Daoy (cell line): Measurements from ENCODE around the gene SLC12A8. TPM values are rescaled to one million over a fixed set of nuclear protein-coding genes. Genes with fewer than 3 reads are reported as not detected.

ENCODE experiments used
- DNase-seq: peaks from one replicate; pipeline ENCODE4 v3.0.0-alpha.2; 2015; ENCODE audit warnings: low read depth
- total RNA-seq: library from RNA; depleted of rRNA; stranded (reverse); fragments of >200 nt; shearing (Covaris generic); gene quantifications from 2 replicates; pipeline ENCODE4 v1.2.3, GENCODE V29; 2014; rRNA removed

SLC12A8 gene
- total RNA-seq = 2.0 and 6.3 TPM in 2 replicates

DNA sequence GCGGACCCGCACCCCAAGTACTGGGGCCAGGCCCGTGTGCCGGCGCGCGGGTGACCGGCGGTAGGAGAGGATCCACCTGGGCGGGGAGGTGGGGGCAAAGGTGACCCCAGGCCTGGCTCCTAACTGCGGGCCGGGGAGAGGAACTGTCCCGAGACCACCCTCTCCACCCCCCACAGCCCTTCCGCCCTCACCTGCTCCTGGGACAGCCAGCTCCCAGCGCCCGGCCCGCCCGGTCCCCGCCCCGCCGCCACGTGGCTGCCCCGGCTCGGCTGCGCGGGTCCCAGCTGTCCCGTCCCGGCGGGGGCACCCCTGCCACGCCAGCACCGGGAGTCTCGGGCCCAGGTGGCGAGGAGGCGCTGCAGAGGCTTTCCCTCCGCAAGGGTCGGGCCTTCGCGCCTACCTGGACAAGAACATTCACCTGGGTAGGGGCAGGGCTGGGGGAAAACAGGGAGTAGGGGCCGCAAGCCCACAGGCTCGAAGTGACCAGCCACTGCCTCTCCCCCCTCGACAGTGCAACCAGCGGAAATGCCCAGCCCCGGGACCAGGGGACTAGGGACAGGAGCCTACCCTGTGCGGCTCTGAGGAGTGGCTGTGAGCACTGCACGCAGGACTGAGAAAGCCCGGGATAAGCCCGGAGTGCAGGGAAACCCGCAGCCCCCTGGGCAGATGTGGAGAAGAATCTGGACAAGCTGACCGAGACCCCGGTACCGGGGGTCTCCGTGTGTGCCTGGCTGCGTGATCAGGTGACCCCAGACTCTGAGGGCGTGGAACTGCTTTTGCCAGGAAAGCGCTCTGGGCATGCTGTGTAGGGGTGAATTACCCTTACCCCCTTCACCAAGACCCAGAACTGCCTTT lies at the start of gene SLC12A8:
Gene SLC12A8, minus strand, starts transcription at position 240 of the 855 bp plus-strand sequence. CDS start 1,399 bp downstream, outside the sequence.
- no peak for DNase-seq

DNA sequence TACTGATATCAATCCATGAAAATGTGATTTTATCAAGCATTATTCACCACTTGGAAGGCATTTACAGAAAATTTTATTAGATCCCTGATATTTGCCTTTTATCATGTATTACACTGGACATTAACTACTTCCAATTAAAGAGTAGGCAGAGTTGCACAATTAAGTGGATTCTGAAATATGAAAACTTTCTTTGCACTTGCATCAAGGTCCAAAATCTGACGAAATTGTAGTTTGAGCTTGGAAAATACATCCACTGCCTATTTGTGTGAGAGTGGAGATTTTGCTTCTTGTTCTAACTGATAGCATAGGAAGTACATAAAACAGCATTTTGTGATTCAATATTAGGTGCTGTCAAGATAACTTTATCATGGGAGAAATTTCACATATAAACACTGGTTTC lies 49.6 kb upstream of the SLC12A8 start:
- DNase-seq = no peak

DNA sequence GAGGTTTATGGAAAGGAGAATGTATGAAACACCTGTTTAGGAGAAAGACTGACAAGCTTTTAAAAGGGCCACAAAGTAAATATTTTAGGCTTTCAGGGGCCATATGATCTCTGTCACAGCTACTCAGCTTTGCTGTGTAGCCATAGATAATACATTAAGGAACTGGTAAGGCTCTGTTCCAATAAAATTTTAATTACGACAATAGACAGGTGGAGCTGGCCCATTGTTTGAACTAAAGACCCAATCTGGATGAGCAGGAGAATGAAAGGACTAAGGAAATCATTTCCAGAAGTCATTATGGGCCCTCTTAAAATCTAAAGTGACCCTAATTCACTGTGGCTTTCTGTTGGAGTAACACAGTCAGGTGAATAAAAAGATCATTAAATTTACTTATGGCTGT lies 48.5 kb upstream of the SLC12A8 start:
- DNase-seq = no peak

DNA sequence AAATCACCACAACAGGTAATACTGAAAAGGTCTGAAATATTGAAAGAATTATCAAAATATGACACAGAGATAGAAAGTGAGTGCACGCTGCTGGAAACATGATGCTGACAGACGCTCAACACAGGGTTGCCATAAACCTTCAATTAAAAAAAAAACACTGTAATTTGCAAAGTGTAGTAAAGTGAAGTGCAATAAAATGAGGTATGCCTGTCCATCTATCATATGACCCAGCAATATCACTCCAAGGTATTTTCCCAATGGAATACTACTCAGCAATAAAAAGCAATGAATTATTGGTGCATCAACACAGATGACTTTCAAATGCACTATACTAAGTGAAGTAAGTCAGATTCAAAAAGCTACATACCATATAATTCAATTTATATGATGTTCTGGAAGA lies 47.6 kb upstream of the SLC12A8 start:
- DNase-seq = no peak

GRCh38 chr3:125257536-125257935 lies 45.0 kb upstream of the SLC12A8 start:
- DNase-seq = no peak

DNA sequence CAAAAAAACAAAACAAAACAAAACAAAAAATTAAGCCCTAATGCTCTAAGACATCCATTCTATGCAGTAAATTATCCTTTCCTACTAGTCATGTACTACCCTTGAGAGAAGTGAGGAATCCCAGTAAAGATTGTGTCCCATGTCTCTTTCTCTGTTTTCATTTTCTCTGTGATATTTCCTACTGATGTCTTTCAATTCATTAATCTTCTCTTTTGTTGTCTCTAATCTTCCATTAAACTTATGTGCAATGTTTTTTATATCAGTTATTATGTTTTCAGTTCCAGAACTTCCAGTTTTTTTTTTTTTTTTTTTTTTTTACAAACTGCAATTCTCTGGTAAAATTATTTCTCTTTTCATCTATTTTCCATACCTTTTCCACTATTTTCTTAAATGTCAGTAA lies 44.1 kb upstream of the SLC12A8 start:
- DNase-seq = no peak

GRCh38 chr3:125250973-125251372 lies 38.4 kb upstream of the SLC12A8 start:
- DNase-seq = no peak

- DNase-seq = no peak
Observed at GRCh38 chr3:125246237-125246636, 33.7 kb upstream of the SLC12A8 start.

DNA sequence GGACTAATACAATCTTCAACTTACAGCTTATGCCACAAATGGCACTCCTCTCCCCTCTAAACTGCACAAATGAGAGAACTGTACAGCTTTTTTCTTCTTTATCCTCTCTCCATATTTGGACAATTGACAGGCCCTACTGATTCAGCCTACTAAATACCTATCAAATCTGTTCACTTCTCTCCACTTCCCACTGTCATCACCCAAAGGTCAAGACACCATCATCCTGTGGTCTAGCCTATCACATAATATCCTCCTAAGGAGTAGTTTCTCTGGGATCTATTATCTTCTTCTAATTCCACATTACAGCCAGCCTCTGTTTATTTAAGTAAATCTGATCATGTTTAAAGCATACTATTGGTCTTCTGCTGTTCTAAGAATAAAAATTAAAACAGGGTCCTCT lies 33.0 kb upstream of the SLC12A8 start:
- DNase-seq = no peak

DNA sequence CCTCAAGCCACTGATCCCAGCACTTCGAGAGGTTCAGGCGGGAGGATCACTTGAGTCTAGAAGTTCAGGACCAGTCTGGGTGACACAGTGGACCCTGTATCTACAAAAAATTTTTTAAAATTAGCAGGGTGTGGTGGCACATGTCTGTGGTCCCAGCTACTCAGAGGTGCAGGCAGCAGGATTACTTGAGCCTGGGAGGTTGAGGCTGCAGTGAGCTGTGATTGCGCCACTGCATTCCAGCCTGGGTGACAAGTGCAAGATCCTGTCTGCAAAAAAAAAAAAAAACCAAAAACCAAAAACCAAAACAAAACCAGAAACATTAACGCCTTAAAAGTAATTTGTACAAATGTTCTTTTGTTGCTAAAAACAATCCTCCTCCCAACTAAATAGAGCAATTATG lies 27.9 kb upstream of the SLC12A8 start:
- no peak for DNase-seq

DNA sequence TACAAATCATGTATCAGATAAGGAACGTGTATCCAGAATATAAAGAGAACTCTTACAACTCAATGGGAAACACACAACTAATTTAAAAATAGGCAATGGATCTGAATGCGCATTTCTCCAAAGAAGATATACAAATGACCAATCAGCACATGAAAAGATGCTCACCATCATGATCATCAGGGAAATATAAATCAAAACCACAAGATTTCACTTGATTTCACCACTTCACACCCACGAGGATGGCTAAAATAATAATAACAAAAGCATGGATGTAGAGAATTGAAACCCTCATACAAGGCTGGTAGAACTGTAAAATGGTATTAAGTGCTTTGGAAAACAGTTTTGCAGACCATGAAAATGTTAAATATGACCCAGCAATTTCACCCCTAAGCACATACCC lies 26.7 kb upstream of the SLC12A8 start:
- DNase-seq = no peak

GRCh38 chr3:125238759-125239158 lies 26.2 kb upstream of the SLC12A8 start:
- DNase-seq = no peak

DNA sequence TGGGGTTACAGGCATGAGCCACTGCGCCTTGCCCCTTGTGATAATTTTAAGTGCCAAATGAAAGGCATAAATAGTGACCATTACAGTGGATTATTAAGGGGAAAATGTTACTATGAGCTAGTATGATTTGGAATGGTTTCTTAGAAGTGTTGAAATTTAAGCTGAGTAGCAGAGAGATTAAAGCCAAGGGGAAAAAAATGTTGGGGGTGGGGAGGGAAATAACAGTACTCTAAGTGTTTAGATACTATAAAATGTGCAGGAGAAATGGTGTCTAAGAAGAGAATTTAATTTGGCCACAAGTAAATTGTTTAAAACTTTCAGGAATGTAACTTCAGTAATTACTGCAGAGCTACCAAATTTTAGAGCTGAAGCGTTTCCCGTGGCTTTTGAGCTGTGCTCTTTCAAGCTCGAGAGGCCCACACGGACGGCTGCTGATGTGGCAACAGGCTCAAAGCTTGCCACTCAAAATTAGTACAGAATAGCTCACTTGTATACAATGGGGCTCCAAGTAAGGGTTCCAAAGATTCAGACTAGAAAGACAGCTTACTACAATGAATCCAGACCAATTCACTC lies 23.9 kb upstream of the SLC12A8 start:
- no peak for DNase-seq

GRCh38 chr3:125234831-125235230 lies 22.3 kb upstream of the SLC12A8 start:
- DNase-seq = no peak

DNA sequence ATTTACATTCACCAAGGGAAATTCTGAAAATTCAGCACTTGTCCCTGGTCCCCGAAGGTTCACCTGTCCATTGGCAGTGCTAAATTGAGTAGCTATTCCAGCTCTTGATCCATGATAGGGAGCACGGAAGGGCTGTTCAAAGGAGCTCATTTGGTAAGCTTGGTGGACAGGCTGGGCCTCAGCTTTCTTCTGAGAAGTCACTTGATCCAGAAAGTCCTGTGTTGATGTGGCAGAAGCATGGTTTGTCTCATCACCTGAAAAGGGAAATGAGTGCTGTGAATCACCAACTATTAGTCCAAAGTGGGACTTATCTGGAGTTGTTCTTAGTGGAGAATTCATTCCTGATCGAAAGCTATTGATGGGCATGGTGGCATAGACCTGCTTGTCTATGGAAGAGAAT lies 19.9 kb upstream of the SLC12A8 start:
- DNase-seq = no peak

GRCh38 chr3:125231895-125232294 lies 19.3 kb upstream of the SLC12A8 start:
- no peak for DNase-seq

GRCh38 chr3:125229707-125230106 lies 17.2 kb upstream of the SLC12A8 start:
- DNase-seq = no peak

DNA sequence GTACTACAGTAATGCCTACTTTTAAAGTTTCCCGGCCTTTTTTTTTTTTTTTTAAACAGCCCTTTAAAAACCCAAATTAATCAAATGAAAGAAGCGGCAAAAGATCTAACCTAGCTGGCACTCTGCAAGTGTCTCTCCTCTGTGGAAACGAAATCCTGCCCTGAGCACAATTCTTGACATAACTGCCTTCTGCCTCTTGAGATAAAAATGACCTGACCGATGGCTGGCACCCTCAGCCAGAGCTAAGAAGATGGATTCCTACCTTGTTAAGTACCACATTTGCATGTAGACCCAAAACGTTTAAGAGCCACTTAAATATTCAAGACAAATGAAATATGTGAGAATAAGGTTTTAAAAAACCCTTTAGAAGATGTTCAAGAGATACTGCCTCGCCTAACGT lies 16.6 kb upstream of the SLC12A8 start:
- DNase-seq = no peak

- DNase-seq = no peak
Observed at GRCh38 chr3:125221831-125222230, 9.3 kb upstream of the SLC12A8 start.

DNA sequence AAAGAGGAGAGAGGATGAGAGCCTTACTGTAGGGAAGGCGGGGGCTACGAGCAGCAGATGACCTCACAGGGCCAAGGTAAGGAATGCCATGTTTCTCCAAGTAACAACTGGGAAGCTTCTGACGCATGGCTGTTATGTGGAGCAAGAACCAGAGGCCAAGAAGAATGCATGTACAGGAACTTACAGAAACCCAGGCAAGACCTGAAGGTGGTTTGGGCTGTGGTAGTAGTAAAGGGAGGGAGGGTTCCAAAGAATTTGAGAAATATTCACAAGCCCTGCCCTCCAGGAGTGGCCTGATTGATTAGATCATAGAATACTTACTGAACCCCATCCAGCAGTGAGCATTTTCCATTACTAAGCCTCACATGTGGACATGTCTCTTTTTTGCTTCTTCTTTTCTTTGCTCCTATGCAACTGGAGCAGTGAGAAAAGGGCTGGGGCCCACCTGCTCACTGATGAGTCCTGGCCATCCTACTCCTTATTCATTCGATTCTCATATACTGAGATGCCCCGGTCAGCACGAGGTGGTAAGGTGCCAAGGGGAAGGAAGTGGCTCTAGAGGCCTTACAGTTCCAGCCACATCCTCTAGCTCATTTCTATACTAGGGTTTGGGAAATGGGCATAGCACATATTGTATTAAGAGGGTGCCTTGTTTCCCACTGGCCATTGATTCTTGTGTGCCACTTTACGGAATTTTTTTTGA lies 8.3 kb upstream of the SLC12A8 start:
- DNase-seq = no peak

DNA sequence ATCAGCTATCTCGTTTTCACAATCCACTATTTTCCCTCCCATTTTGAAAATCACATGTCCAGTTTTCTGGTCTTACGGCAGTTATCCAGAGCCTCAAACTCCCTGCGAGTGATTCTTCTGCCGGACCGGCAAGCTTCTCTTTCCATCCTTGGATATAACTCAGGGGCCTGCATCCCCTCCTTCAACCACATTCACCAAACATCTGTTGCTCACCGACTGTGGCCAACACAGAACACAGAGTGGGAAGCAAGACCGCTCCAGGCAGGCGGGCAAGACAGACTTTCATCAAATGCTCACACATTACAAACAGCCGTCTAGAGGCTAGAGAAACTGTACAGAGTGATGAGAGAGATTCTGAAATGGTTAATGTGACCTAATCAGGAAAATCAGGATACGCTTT lies 7.6 kb upstream of the SLC12A8 start:
- DNase-seq = no peak

DNA sequence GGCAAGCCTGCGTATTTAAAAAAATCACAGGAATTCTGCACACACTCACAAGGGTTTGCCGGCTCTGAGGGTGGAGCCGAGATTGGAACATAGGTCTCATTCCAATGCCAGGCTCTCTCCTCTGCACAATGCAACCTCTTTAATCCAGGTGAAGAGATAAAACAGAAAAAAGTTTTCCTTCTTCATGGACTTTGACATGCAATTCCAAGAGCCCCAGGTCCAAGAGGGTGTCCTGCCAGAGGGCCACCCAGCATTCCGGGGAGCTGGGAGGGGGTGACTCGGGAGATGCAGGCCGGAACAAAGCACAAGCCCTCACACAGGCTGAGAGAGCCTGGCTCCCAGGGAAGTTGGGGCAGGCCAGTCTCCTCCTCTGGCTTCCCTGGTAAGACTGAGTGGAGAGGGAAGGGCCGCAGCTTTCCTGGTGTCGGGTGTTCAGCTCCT lies 6.7 kb upstream of the SLC12A8 start:
- DNase-seq = no peak

GRCh38 chr3:125214738-125215137 lies 2.2 kb upstream of the SLC12A8 start:
- DNase-seq = no peak
